ENCODE results near the gene WDR83. TPM values are rescaled to one million over a fixed set of nuclear protein-coding genes. Genes with fewer than 3 reads are reported as not detected.

Gene WDR83
- total and polyA plus RNA-seq, 2 of the 8 experiments (the other 6 are each of a cell fraction or from before 2014, with no cell fraction given): 12.6 to 15.3 TPM

DNA sequence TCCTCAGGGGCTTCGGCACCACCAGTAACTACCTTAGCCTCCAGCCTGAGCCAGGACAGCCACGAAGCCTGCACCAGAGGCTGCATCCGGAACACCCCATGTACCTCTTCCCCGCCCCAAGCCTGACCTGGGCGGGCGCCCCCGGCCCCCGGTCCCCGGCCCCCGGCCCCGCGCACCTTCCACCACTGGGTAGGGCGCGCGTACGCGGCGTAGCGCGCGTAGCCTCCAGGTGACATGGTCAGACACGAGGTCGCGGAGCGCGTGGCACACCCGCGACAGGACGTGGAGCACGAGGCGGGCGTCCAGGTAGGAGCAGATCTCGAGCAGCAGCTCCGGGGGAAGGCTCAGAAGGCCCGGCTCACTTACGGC, 29.4 kb downstream of the WDR83 start:
- Histone ChIP-seq H3K9me3 (ENCODE audit: insufficient read depth in 2 of 2, low read depth in 1 of 2, low read length in 1 of 2) (no peaks in the 10 kb centered on the region), H2BK15ac (ENCODE audit: low read length) (no peak overlapping the region), H2AFZ (ENCODE audit: low read length) (peak overlapping the region; percentile 91; the same call in 1 of the 2 replicates), H2BK120ac (replicated peaks; ENCODE audit: low read depth, low read length) (no peak overlapping the region), H3K4me3 (ENCODE audit: extremely low read depth in 1 of 4, insufficient read depth in 2 of 4, low read depth in 3 of 4, low read length in 4 of 4) (peak overlapping the region; percentile 68 to 87 (median 82)), H3K27me3 (replicated peaks in 1 of 4; ENCODE audit: control insufficient read depth in 3 of 4, extremely low read depth in 1 of 4, insufficient read depth in 3 of 4, low read length in 3 of 4) (no peaks in the 10 kb centered on the region), H3K18ac (ENCODE audit: extremely low read depth, low read length) (no peak overlapping the region), H3K9ac (replicated peaks in 1 of 4; ENCODE audit: extremely low read depth in 1 of 4, low read depth in 3 of 4, low read length in 3 of 4) (peak overlapping the region in 3 of 4 experiments; percentile 69 to 80 (median 75); a peak in 6 of 7 replicates), H3K79me2 (ENCODE audit: control insufficient read depth in 1 of 2, insufficient read depth in 2 of 2, low read length in 2 of 2) (no peaks in the 10 kb centered on the region), H3K36me3 (ENCODE audit: control insufficient read depth in 2 of 4, insufficient read depth in 4 of 4, low read length in 3 of 4) (peaks cover 3 to 22% (median 8%) of the 10 kb centered on the region in 4 experiments; a peak in 7 of 8 replicates), H3K27ac (ENCODE audit: low read depth, low read length) (no peak overlapping the region), H3K23me2 (ENCODE audit: low read depth, low read length) (peaks cover 7% of the 10 kb centered on the region; the same call in 1 of the 2 replicates), H3K4ac (replicated peaks; ENCODE audit: insufficient read length, low read depth, low read length) (no peak overlapping the region), H2BK20ac (ENCODE audit: low read length) (no peak overlapping the region), H2BK5ac (ENCODE audit: low read depth, low read length) (no peak overlapping the region), H4K5ac (ENCODE audit: insufficient read length, low read depth, low read length) (no peak overlapping the region), H4K8ac (ENCODE audit: extremely low read depth, insufficient read depth, low read length) (peak overlapping the region; percentile 89), H3K23ac (ENCODE audit: insufficient read length) (no peak overlapping the region), H3K56ac (replicated peaks; ENCODE audit: insufficient read length, low read depth, low read length) (no peak overlapping the region), H3K14ac (ENCODE audit: insufficient read length) (no peak overlapping the region), H3K4me2 (ENCODE audit: insufficient read depth in 1 of 2, low read depth in 2 of 2, low read length in 2 of 2) (peak overlapping the region; percentile 78 to 95), H2AK5ac (ENCODE audit: low read depth, low read length) (no peak overlapping the region), H4K91ac (replicated peaks; ENCODE audit: insufficient read length, low read length) (no peak overlapping the region), H3K4me1 (replicated peaks in 1 of 4; ENCODE audit: control insufficient read depth in 3 of 4, insufficient read depth in 4 of 4, low read length in 3 of 4) (peaks cover 0 to 4% (median 3%) of the 10 kb centered on the region in 4 experiments; a peak in 2 of 7 replicates), H2BK12ac (ENCODE audit: low read depth, low read length) (0 out of 2 replicates have a peak overlapping the region, but pooled peaks have one; percentile 60), H3K79me1 (ENCODE audit: low read depth, low read length) (no peaks in the 10 kb centered on the region), H4K20me1 (replicated peaks in 1 of 2; ENCODE audit: control insufficient read depth in 1 of 2, insufficient read depth in 2 of 2, low read length in 2 of 2) (peaks cover under 1 to 7% of the 10 kb centered on the region in 2 experiments)
- POLR2A ChIA-PET (ENCODE audit: partially characterized antibody): interaction anchor here (0.6 to 9.2 kb wide), 18 partner anchors 7 to 105 kb away, joined by 3 to 93 read pairs (median 4); partner anchors contain the start of genes BEST2, DHPS, GNG14 and TNPO2
- DNase-seq (ENCODE audit: low read depth in 1 of 2, low spot score in 2 of 2) (no peak), FAIRE-seq (no peak)
- no peak for TF ChIP-seq HDAC6 (IDR thresholded peaks at IDR 0.05; ENCODE audit: low read depth, low read length)
- TF ChIP-seq, protein P1, sequence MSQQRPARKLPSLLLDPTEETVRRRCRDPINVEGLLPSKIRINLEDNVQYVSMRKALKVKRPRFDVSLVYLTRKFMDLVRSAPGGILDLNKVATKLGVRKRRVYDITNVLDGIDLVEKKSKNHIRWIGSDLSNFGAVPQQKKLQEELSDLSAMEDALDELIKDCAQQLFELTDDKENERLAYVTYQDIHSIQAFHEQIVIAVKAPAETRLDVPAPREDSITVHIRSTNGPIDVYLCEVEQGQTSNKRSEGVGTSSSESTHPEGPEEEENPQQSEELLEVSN (IDR thresholded peaks at IDR 0.05): 0 out of 2 replicates have a peak, but pooled peaks have one; percentile 30
- WGBS, 2 experiments (ENCODE audit: extremely low coverage in 1 of 2, insufficient coverage in 1 of 2, insufficient read length in 1 of 2, insufficient replicate concordance in 2 of 2, low coverage in 1 of 2, low lambda C conversion rate in 2 of 2, missing lambda C conversion rate in 1 of 2): 11% methylated on average over 18 of the region's 36 CpGs; no CpG with 5 or more reads in 1 of the 2 experiments
- CTCF ChIA-PET (ENCODE audit: partially characterized antibody): interaction anchor here (0.6 to 1.6 kb wide), 7 partner anchors 10 to 151 kb away, joined by 3 to 4 read pairs (median 3); no protein-coding TSS in a partner anchor

Measured in H1 (cell line).